ENCODE results near the gene DEPP1.

DNA sequence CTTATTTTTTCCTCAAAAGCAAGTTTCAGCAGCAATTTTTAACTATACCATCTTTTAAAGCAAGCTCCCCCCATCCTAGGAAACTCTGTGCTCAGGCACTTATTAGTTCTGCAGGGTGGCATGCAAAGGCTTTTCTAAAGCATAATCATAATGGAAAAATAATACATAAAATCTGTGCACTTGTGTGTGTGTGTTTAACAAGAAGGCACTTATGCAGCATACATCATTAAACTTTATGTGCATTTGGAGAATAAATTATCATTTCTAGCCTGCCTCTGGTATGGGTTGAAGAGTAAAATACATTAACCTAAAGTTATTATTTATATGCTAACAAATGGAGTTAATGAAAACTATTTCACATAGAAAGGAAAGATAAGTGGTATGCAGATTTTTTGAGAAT lies 24.6 kb downstream of the DEPP1 start:
- TF ChIP-seq POLR2A (IDR thresholded peaks at IDR 0.05): no peak
- TF ChIP-seq, protein P1, sequence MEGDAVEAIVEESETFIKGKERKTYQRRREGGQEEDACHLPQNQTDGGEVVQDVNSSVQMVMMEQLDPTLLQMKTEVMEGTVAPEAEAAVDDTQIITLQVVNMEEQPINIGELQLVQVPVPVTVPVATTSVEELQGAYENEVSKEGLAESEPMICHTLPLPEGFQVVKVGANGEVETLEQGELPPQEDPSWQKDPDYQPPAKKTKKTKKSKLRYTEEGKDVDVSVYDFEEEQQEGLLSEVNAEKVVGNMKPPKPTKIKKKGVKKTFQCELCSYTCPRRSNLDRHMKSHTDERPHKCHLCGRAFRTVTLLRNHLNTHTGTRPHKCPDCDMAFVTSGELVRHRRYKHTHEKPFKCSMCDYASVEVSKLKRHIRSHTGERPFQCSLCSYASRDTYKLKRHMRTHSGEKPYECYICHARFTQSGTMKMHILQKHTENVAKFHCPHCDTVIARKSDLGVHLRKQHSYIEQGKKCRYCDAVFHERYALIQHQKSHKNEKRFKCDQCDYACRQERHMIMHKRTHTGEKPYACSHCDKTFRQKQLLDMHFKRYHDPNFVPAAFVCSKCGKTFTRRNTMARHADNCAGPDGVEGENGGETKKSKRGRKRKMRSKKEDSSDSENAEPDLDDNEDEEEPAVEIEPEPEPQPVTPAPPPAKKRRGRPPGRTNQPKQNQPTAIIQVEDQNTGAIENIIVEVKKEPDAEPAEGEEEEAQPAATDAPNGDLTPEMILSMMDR (IDR thresholded peaks at IDR 0.05): no peak
